Liver (tissue), 9 donors: Measurements from ENCODE around the gene FAM193A. TPM values are rescaled to one million over a fixed set of nuclear protein-coding genes. Genes with fewer than 3 reads are reported as not detected.
"Not testable (repeated sequence)": the region's sequence is repeated elsewhere in the genome, so short reads cannot be mapped to it uniquely, and the experiment has no call there.

ENCODE experiments used
- DNase-seq: peaks from one replicate; pipeline ENCODE4 v3.0.0-alpha.2; 2017; ENCODE audit warnings: low spot score
- H3K27ac ChIP-seq, 2 donors: one replicate each; pipeline ENCODE4 v1.7.0; 2013; ENCODE audit warnings: inconsistent platforms in 2 of 2, low read length in 2 of 2, control low read depth in 1 of 2, low read depth in 1 of 2, mild to moderate bottlenecking in 1 of 2
- H3K27me3 ChIP-seq, 4 donors: one replicate each; pipeline versions ENCODE4 v1.6.1 to v1.7.0; 2013; ENCODE audit warnings: low read length in 3 of 4, inconsistent platforms in 1 of 4, mild to moderate bottlenecking in 1 of 4, moderate library complexity in 1 of 4; ENCODE audit not compliant: control insufficient read depth in 4 of 4, insufficient read depth in 4 of 4
- H3K36me3 ChIP-seq, 4 donors: one replicate each; pipeline versions ENCODE4 v1.6.1 to v1.7.0; 2013; ENCODE audit warnings: low read length in 3 of 4, mild to moderate bottlenecking in 3 of 4, low read depth in 1 of 4, moderate library complexity in 1 of 4; ENCODE audit not compliant: control insufficient read depth in 4 of 4, insufficient read depth in 3 of 4
- H3K4me1 ChIP-seq, 4 donors: one replicate each; pipeline versions ENCODE4 v1.6.1 to v1.7.0; 2013; ENCODE audit warnings: low read length in 3 of 4, mild to moderate bottlenecking in 3 of 4, moderate library complexity in 1 of 4; ENCODE audit not compliant: control insufficient read depth in 4 of 4, insufficient read depth in 4 of 4
- H3K4me3 ChIP-seq, 3 donors: one replicate each; pipeline versions ENCODE4 v1.6.1 to v1.7.0; 2013; ENCODE audit warnings: low read length in 3 of 3, control low read depth in 1 of 3, low read depth in 1 of 3, mild to moderate bottlenecking in 1 of 3
- H3K9ac ChIP-seq, 2 donors: one replicate each; pipeline ENCODE4 v1.7.0; 2013; ENCODE audit warnings: low read length in 2 of 2, mild to moderate bottlenecking in 2 of 2, moderate library complexity in 2 of 2, control low read depth in 1 of 2, low read depth in 1 of 2
- H3K9me3 ChIP-seq, 4 donors: one replicate each; pipeline versions ENCODE4 v1.6.1 to v1.7.0; 2013; ENCODE audit warnings: low read length in 3 of 4; ENCODE audit not compliant: control insufficient read depth in 4 of 4
- EGR1 ChIP-seq, 2 donors: IDR thresholded peaks; 2 replicates each; pipeline ENCODE4 v1.6.1; 2016 to 2018; ENCODE audit warnings: antibody characterized with exemption in 2 of 2, low read depth in 2 of 2
- FOXA1 ChIP-seq: IDR thresholded peaks from 2 replicates; pipeline ENCODE4 v1.6.1; 2016; ENCODE audit warnings: antibody characterized with exemption
- FOXA2 ChIP-seq: IDR thresholded peaks from 2 replicates; pipeline ENCODE4 v1.6.1; 2016; ENCODE audit warnings: antibody characterized with exemption
- GABPA ChIP-seq, 2 donors: IDR thresholded peaks in 1 of 2; conservative IDR thresholded peaks in 1 of 2; 2 replicates each; pipeline ENCODE4 v1.6.1; 2016; ENCODE audit warnings: antibody characterized with exemption in 2 of 2, mild to moderate bottlenecking in 1 of 2, moderate library complexity in 1 of 2
- HNF4A ChIP-seq, 2 donors: conservative IDR thresholded peaks; 2 replicates each; pipeline ENCODE4 v1.6.1; 2016; ENCODE audit warnings: antibody characterized with exemption in 2 of 2, mild to moderate bottlenecking in 2 of 2
- HNF4G ChIP-seq: IDR thresholded peaks from 2 replicates; pipeline ENCODE4 v1.6.1; 2016; ENCODE audit warnings: antibody characterized with exemption
- JUND ChIP-seq, 2 donors: IDR thresholded peaks; 2 replicates each; pipeline ENCODE4 v1.6.1; 2016; ENCODE audit warnings: antibody characterized with exemption in 2 of 2
- NR2F2 ChIP-seq: IDR thresholded peaks from 2 replicates; pipeline ENCODE4 v1.6.1; 2016; ENCODE audit warnings: antibody characterized with exemption
- RXRA ChIP-seq, 2 donors: IDR thresholded peaks; 2 replicates each; pipeline ENCODE4 v1.6.1; 2017 to 2018; ENCODE audit warnings: antibody characterized with exemption in 2 of 2, mild to moderate bottlenecking in 1 of 2
- SP1 ChIP-seq: IDR thresholded peaks from 2 replicates; pipeline ENCODE4 v1.6.1; 2018; ENCODE audit warnings: antibody characterized with exemption, mild to moderate bottlenecking
- TAF1 ChIP-seq: conservative IDR thresholded peaks from 2 replicates; pipeline ENCODE4 v1.6.1; 2016; ENCODE audit warnings: antibody characterized with exemption, mild to moderate bottlenecking
- WGBS: extraction: QIAGEN DNeasy Blood & Tissue Kit; methylation state at CpG from one replicate; pipeline ENCODE4 v1.1.7; 2013; 5-methylcytosine and 5-hydroxymethylcytosine counted together
- polyA plus RNA-seq, 2 donors: library from polyadenylated mRNA; stranded (reverse) in 1 of 2; unstranded in 1 of 2; fragments of 200-250 nt in 1 of 2; fragments of >200 nt in 1 of 2; fragmentation: Nextera tagmentation in 1 of 2; extraction: Ambion mirVana in 1 of 2; gene quantifications; one replicate each; pipeline versions ENCODE4 v1.2.1 to v1.2.3, GENCODE V29; 2013 to 2015
- total RNA-seq, 2 donors: library from RNA; depleted of rRNA; stranded (reverse); fragments of >200 nt; gene quantifications; one replicate each; pipeline ENCODE4 v1.2.3, GENCODE V29; 2014
- TF ChIP-seq, protein P1 (sequence below): IDR thresholded peaks from 2 replicates; pipeline ENCODE4 v1.6.1; 2016; ENCODE audit warnings: antibody characterized with exemption
- TF ChIP-seq, protein P2 (sequence below): IDR thresholded peaks from 2 replicates; pipeline ENCODE4 v1.6.1; 2016; ENCODE audit warnings: antibody characterized with exemption
- TF ChIP-seq, protein P3 (sequence below): IDR thresholded peaks from 2 replicates; pipeline ENCODE4 v1.6.1; 2016; ENCODE audit warnings: antibody characterized with exemption
- TF ChIP-seq, protein P4 (sequence below): IDR thresholded peaks from 2 replicates; pipeline ENCODE4 v1.6.1; 2016; ENCODE audit warnings: antibody characterized with exemption, mild to moderate bottlenecking
- donor health status: healthy.
- donor health status: healthy.
- donor health status: healthy.
- donor health status: healthy.
- donor health status: healthy.

Gene FAM193A
- total and polyA plus RNA-seq, 4 donors, result 3.9 to 10.2 (median 7.0) TPM

DNA sequence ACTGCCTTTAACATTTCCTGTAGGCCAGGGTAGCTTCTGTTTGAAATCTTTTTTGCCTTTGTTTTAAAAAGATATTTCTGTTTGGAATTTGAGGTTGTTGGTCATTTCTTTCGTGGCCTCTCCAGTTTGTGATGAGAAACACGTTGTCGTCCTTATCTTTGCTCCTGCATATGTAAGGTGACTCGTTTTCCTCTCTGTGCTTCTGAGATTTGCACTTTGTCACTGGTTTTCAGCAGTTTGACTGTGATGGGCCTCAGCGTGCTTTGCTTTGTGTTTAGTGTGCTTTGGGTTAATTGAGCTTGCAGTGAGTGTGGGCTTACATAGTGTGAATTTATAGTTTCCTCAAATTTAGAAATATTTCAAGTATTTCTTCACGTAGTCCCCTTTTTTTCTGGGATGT is 81.5 kb downstream of the FAM193A start:
- Histone ChIP-seq H3K27ac (no peak overlapping the region), H3K27me3 (no peaks in the 10 kb centered on the region), H3K4me1 (peaks cover 0 to 2% (median 0%) of the 10 kb centered on the region in 4 donors), H3K4me3 (no peak overlapping the region), H3K9me3 (no peaks in the 10 kb centered on the region), H3K36me3 (peaks cover 0 to 2% (median 0%) of the 10 kb centered on the region in 4 donors), H3K9ac (no peak overlapping the region)
- TF ChIP-seq HNF4G (no peak), SP1 (no peak), TAF1 (no peak)
- DNase-seq, result no peak
- 85% methylated on average over 6 of the region's 6 CpGs for WGBS

DNA sequence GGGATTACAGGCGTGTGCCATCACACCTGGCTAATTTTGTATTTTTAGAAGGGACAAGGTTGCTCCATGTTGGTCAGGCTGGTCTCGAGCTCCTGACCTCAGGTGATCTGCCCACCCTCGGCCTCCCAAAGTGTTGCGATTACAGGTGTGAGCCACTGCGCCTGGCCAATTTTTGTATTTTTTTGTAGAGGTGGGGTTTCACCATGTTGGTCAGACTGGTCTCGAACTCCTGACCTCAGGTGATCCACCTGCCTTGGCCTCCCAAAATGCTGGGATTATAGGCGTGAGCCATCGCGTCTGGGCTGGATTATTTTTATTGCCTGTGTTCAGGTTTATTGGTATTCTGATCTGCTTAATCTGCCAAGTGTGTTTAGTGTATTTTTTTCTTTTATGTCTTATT is 82.3 kb downstream of the FAM193A start:
- H3K9me3 ChIP-seq, H3K9ac ChIP-seq, H3K4me3 ChIP-seq, H3K4me1 ChIP-seq, H3K27me3 ChIP-seq, H3K27ac ChIP-seq, H3K36me3 ChIP-seq, DNase-seq: not testable (repeated sequence)
- 96% methylated on average over 9 of the region's 9 CpGs for whole genome bisulfite sequencing

DNA sequence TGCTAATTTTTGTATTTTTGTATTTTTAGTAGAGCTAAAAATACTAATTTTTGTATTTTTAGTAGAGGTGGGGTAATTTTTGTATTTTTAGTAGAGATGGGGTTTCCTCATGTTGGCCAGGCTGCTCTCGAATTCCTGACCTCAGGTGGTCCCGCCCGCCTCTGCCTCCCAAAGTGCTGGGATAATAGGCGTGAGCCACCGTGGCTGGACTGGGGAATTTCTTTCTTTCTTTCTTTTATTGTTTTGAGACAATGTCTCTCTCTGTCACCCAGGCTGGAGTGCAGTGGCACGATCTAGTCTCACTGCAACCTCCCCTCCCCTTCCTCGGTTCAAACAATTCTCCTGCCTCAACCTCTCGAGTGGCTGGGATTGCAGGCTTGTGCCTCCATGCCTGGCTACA is 83.0 kb downstream of the FAM193A start:
- no peak overlapping the region for H3K9ac ChIP-seq
- H3K4me1 ChIP-seq, result peaks cover 0 to 2% (median 0%) of the 10 kb centered on the region in 4 donors
- no peaks in the 10 kb centered on the region for H3K27me3 ChIP-seq
- no peak for DNase-seq
- 97% methylated on average over 8 of the region's 8 CpGs for WGBS
- H3K27ac ChIP-seq, result no peak overlapping the region
- no peaks in the 10 kb centered on the region for H3K9me3 ChIP-seq
- TF ChIP-seq, protein P1, sequence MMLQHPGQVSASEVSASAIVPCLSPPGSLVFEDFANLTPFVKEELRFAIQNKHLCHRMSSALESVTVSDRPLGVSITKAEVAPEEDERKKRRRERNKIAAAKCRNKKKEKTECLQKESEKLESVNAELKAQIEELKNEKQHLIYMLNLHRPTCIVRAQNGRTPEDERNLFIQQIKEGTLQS, result no peak
- TF ChIP-seq NR2F2 (no peak), HNF4A (conservative IDR thresholded peaks at IDR 0.05) (no peak), SP1 (no peak), FOXA2 (no peak), JUND (IDR thresholded peaks at IDR 0.05) (no peak), GABPA (IDR thresholded peaks at IDR 0.05 in 1 of 2, conservative IDR thresholded peaks at IDR 0.05 in 1 of 2) (no peak)
- TF ChIP-seq, protein P2, sequence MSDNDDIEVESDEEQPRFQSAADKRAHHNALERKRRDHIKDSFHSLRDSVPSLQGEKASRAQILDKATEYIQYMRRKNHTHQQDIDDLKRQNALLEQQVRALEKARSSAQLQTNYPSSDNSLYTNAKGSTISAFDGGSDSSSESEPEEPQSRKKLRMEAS, result no peak
- TF ChIP-seq, protein P3, sequence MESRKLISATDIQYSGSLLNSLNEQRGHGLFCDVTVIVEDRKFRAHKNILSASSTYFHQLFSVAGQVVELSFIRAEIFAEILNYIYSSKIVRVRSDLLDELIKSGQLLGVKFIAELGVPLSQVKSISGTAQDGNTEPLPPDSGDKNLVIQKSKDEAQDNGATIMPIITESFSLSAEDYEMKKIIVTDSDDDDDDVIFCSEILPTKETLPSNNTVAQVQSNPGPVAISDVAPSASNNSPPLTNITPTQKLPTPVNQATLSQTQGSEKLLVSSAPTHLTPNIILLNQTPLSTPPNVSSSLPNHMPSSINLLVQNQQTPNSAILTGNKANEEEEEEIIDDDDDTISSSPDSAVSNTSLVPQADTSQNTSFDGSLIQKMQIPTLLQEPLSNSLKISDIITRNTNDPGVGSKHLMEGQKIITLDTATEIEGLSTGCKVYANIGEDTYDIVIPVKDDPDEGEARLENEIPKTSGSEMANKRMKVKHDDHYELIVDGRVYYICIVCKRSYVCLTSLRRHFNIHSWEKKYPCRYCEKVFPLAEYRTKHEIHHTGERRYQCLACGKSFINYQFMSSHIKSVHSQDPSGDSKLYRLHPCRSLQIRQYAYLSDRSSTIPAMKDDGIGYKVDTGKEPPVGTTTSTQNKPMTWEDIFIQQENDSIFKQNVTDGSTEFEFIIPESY, result no peak
- H3K4me3 ChIP-seq, result no peak overlapping the region
- H3K36me3 ChIP-seq, result peaks cover 0 to 2% (median 0%) of the 10 kb centered on the region in 4 donors

DNA sequence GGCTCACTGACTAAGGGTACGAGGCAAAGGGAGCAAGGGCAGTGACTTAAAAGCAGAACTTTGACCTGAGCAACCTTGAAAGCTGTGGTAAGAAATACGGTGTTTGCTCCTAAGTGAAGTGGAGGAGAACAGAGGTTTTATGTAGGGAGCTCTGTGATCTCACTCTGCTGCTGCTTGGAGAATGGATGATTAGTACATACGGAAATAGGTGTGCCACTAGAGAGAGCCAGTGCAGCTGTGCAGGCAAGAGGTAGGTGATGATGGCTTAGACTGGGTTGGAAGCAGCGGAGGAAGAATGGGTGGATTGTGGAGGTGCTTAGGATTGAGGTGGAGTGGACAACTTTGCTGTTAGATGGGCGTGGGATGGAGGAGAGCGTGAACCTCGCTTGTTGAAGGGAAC is 85.0 kb downstream of the FAM193A start:
- Histone ChIP-seq H3K9me3 (no peaks in the 10 kb centered on the region), H3K36me3 (peaks cover 0 to 12% (median 7%) of the 10 kb centered on the region in 4 donors), H3K27ac (no peak overlapping the region), H3K4me1 (peaks cover 2 to 4% (median 4%) of the 10 kb centered on the region in 4 donors), H3K4me3 (no peak overlapping the region), H3K27me3 (no peaks in the 10 kb centered on the region), H3K9ac (no peak overlapping the region)
- DNase-seq, result no peak
- WGBS, result 95% methylated on average over 7 of the region's 7 CpGs
- TF ChIP-seq SP1, result no peak
- no peak for TF ChIP-seq RXRA (IDR thresholded peaks at IDR 0.05)
- TF ChIP-seq EGR1 (IDR thresholded peaks at IDR 0.05; ENCODE audit: low read depth in 2 of 2), result no peak
- TF ChIP-seq NR2F2, result no peak
- TF ChIP-seq, protein P3, result no peak
- TF ChIP-seq, protein P1, result no peak
- no peak for TF ChIP-seq GABPA (IDR thresholded peaks at IDR 0.05 in 1 of 2, conservative IDR thresholded peaks at IDR 0.05 in 1 of 2)
- TF ChIP-seq, protein P4, sequence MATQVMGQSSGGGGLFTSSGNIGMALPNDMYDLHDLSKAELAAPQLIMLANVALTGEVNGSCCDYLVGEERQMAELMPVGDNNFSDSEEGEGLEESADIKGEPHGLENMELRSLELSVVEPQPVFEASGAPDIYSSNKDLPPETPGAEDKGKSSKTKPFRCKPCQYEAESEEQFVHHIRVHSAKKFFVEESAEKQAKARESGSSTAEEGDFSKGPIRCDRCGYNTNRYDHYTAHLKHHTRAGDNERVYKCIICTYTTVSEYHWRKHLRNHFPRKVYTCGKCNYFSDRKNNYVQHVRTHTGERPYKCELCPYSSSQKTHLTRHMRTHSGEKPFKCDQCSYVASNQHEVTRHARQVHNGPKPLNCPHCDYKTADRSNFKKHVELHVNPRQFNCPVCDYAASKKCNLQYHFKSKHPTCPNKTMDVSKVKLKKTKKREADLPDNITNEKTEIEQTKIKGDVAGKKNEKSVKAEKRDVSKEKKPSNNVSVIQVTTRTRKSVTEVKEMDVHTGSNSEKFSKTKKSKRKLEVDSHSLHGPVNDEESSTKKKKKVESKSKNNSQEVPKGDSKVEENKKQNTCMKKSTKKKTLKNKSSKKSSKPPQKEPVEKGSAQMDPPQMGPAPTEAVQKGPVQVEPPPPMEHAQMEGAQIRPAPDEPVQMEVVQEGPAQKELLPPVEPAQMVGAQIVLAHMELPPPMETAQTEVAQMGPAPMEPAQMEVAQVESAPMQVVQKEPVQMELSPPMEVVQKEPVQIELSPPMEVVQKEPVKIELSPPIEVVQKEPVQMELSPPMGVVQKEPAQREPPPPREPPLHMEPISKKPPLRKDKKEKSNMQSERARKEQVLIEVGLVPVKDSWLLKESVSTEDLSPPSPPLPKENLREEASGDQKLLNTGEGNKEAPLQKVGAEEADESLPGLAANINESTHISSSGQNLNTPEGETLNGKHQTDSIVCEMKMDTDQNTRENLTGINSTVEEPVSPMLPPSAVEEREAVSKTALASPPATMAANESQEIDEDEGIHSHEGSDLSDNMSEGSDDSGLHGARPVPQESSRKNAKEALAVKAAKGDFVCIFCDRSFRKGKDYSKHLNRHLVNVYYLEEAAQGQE, result no peak
- no peak for TF ChIP-seq FOXA1
